Endothelial cell of hepatic sinusoid (primary cell): ENCODE measurements around the gene KCND3.
"Not testable (repeated sequence)": the region's sequence is repeated elsewhere in the genome, so short reads cannot be mapped to it uniquely, and the experiment has no call there.

ENCODE experiments used
- in situ Hi-C: cut with HindIII; loops from 2 replicates; pipeline ENCODE4 v1.10.0; 2017; ENCODE audit warnings: low sequenced_read_pairs

Gene KCND3

DNA sequence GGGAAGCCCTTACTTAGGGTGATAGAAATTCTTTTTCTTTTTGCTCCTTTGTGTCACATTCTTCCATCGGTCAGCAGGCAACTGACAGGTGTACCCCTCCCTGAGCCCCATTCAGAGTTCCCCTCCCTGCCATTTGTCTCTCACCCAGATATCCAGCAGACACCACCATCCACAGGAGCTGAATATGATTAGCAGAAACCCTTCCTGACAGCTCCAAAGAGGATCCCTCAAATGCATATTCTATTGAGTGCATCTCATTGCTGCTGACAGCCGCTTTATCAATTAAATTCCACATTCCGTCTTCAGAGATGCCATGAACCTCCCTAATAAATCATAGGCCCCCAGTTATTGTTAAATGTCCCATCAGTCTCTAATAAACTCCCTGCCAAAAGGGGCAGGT is 239.8 kb downstream of the KCND3 start:
- in situ Hi-C loops: no loop called here

- in situ Hi-C loops: no loop called here
Measured at GRCh38 chr1:111747947-111748346, 241.5 kb downstream of the KCND3 start.

GRCh38 chr1:111747282-111747734 is 242.2 kb downstream of the KCND3 start:
- in situ Hi-C loops: no loop called here

- in situ Hi-C loops: no loop called here
Measured at GRCh38 chr1:111746614-111746999, 242.9 kb downstream of the KCND3 start.

DNA sequence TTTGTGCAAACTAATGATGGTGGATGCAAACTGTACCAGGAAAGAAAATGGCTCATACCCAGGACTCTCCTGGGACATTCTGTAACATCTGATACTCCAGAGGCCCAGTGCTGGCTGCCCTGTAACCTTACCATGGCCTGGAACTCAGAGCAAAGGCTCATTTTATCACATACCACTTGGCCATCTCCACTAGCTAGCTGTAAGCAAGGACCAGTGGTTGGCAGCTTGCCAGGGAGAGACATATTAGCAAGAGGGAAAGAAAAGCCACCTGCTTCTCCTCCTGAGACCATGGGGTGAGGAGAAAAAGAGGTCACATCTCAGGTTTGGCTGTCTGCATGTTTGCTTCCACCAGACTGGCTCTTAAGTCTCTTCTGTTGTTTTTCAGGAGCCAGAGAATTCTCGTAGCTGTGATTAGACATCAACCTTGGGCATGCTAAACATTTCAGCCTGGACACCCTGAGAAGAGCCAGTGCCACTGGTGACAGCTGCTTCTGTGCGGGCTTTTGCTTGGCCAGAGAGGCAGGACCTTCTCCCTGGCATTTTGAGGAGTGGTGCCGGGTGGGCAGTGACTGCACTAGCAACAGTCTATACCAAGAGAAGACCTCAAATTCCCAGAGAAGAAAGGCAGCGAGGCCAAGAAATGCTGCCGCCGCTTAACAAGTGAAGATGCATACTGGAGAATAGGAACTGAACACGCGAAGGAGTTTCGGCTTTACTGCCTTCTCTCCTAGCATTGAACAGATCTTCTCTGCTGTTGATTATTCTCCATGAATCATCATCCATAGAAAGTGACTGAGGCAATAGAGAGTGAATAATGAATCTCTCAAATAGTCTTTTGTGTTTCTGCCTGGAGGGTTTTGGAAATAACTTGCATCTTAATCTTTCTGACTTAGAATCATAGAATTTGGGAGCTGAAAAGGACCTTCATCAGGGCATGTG is 243.5 kb downstream of the KCND3 start:
- in situ Hi-C loops: no loop called here

- in situ Hi-C loops: no loop called here
Measured at GRCh38 chr1:111743679-111744101, 245.8 kb downstream of the KCND3 start.

GRCh38 chr1:111742938-111743549 is 246.4 kb downstream of the KCND3 start:
- in situ Hi-C loops: no loop called here

DNA sequence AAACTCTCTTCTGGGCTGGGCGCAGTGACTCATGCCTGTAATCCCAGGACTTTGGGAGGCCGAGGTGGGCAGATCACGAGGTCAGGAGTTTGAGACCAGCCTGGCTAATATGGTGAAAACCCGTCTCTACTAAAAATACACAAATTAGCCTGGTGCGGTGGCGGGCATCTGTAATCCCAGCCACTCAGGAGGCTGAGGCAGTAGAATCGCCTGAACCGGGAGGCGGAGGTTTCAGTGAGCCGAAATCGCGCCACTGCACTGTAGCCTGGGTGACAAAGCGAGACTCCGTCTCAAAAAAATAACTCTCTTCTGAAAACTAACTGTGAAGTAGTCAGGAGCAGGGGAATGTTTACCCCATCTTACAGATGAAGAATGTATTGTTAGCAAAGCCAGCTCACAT is 247.2 kb downstream of the KCND3 start:
- in situ Hi-C loops: not testable (repeated sequence)

GRCh38 chr1:111739925-111740765 is 249.3 kb downstream of the KCND3 start:
- in situ Hi-C loops: no loop called here

DNA sequence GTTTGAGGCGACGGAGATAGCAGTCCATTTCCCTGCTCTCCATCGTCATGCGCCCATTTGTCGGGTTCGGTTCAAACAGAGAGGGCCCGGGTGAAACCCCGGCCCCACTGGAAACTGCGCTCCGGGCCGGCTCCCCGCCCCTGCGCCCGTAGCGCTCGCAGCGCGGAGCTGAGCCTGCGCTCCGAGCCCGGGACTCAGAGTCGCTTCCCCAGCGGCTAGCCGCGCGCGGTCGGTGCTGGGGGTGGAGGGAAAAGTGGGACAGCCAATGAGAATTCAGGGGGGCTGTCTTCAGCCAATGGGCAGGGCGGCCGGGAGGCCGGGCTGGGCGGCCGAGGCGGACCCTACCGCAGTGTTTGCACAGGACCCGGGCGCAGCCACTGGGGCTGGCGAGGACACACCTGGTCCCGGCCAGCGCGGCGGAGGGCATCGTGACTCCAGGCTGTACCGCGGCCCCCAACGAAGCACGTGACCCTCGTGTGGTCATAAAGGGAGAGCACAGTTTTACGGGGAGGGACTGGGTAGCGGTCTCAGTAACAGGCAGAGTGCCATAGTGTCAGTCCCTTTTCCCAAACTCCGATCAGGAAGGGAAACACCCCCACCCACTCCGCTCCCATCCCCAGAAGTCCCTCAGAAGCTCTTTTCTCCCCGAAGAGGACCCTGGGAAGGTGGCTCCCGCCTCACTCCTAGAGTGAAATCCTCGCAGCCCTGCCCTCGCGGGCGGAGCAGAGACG is 250.1 kb downstream of the KCND3 start, which contains the start of gene INKA2:
TSS of gene INKA2 (minus strand) at position 202 of the 731 bp plus-strand sequence. CDS start at position 49, 153 bp downstream.
- in situ Hi-C loops: no loop called here

GRCh38 chr1:111738436-111739193 is 250.9 kb downstream of the KCND3 start:
- in situ Hi-C loops: no loop called here

DNA sequence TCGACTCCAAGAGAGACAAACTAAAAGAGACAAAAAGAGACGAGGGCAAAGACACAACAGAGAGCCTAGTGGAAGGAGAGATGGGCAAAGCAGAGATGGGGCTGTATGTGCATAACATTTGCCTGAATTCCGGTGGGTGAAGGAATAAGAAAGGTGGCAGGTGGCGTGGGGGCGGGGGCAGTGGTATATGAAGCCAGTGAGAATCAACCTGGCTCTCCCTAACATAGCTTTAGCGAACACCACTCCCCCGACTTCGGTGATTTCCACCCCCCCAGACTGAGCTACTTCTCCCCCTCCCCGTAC is 251.4 kb downstream of the KCND3 start:
- in situ Hi-C loops: no loop called here

- in situ Hi-C loops: no loop called here
Measured at GRCh38 chr1:111737216-111738132, 252.0 kb downstream of the KCND3 start.

DNA sequence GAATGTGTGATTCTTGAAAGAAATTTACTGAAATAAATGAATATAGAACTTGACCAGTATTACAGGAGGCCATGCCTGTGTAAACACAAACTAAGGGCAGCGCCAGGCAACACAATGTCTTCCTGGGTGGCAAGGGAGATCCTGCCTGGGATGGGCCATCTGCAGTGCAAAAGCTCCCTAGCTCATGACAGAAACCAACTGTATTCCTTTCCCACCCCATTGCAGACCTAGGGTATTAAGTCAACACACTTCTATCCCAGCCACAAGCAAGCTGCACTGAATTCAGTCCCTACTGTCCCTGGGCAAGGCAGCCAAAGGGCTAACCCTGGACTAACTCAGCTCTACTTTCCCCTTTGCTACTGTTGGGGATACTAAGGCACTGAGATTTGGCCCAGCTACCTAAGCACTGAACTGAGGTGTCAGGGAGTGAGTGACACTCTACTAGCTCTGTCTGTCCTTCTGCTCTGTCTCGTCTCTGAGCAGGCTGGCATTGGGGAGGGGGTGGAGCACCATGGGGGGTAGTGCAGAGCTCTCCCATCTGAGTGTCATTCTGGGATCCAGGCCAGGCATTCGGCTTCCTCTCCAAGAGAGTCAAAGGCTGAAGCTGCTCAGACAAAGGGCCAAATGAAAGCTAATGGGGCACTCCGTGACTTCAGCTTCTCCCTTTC is 252.8 kb downstream of the KCND3 start:
- in situ Hi-C loops: no loop called here

DNA sequence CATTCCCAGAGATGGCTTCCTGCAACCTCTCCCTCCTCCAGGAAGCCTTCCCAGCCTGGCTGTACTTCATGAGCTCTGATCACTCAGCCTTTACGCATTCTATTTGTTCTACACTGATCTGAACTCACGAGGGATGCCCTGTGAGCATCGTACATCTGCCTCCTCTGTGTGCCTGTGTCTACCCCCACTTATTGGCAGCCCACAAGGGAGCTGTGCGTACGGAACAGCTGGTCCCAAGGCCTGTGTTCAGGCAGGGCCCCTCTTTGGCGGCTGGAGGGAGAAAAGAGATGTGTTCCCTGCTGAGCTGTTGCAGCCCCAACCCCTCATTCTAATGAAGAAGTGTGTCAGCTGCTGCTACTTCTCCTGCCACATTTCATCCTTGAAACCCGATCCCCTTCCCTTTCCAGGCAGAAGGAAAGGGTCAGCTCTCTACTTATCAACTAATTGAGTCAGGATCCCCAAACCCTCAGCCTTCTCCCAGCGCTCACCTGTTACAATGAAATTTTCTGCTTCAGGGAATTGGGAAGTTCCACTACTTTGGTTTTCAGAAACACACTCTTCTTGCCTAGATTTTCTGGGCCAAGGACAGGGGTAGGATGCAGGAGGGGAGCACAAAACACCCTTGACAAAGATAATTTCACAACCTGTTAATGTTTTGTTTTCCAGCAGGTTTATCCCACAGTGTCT is 253.5 kb downstream of the KCND3 start:
- in situ Hi-C loops: no loop called here

DNA sequence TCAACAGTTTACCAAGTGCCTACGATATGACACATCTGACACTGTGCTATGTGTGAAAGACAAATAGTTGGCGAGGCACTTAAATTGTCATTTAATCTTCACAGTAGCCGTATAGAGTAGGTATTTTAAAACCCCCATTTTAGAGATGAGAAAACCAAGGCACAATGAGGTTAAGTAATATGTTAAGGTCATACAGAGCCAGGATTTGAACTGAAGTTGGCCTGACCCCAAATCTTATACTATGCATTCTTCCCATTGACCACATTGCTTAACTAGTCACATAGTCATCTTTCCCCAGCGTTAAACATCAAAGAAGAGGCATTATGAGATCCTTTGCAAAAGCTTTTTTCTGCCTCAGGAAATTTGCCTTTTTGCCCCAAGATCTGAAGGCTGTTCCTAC is 254.1 kb downstream of the KCND3 start:
- in situ Hi-C loops: no loop called here

DNA sequence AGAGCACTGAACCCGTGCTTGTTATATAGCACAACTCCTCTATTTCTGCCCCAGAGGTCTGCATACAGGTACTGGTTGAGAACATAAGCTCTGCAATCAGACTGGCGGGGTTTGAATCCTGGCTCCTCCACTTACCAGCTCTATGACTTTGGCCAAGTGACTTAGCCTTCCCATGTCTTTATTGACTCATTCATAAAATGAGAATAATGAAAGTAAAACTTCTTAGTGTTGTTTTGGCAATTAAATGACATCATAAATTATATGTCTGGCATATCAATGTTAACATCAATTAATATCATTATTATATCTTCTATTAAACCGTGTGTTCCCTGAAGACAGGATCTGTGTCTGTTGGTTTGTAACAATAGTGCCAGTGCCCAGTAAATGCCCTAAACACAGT is 254.6 kb downstream of the KCND3 start:
- in situ Hi-C loops: no loop called here

DNA sequence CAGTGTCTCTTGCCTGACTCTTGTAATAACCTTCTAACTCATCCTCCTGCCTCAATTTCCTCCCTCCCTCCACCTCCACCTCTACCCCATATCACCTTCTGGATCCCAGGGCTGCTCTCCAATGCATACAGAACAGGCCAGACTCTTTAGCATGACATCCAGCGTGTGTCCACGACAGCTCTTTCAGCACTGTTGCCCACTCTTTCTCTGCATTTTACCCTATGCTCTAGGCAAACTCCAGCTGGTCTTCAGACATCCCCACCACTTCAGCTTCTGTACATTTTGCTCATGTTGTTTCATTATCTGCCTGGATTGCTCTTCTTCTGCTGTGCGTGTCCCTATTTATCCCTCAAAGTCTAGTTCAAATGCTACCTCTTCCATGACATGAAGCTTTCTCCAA is 255.0 kb downstream of the KCND3 start:
- in situ Hi-C loops: no loop called here
